HepG2 (cell line): ENCODE results near the gene MYL11. TPM values are rescaled to one million over a fixed set of nuclear protein-coding genes. Genes with fewer than 3 reads are reported as not detected.

ENCODE experiments used
- DNMT1 ChIP-seq: sonication (generic); formaldehyde crosslinking; IDR thresholded peaks from 2 replicates; pipeline ENCODE4 v1.5.1; 2020; ENCODE audit warnings: mild to moderate bottlenecking, missing genetic modification reagents
- GABPB1 ChIP-seq: IDR thresholded peaks from 2 replicates; pipeline ENCODE4 v1.6.1; 2016; ENCODE audit warnings: mild to moderate bottlenecking, missing genetic modification reagents, moderate library complexity, missing compliant biosample characterization
- MAFK ChIP-seq, 2 experiments: IDR thresholded peaks in 1 of 2; conservative IDR thresholded peaks in 1 of 2; 2 replicates each; pipeline ENCODE4 v1.6.1; 2011; ENCODE audit warnings: improper control_type of control experiment in 2 of 2, low read length in 2 of 2
- ONECUT2 ChIP-seq: sonication (generic); formaldehyde crosslinking; IDR thresholded peaks from 2 replicates; pipeline ENCODE4 v1.4.0; 2020; ENCODE audit warnings: missing genetic modification reagents
- SRY ChIP-seq: sonication (generic); formaldehyde crosslinking; IDR thresholded peaks from 2 replicates; pipeline ENCODE4 v1.8.0; 2022; ENCODE audit warnings: mild to moderate bottlenecking, missing genetic modification reagents
- TAF15 ChIP-seq: fragments of 200-400 bp; formaldehyde crosslinking; IDR thresholded peaks from one replicate; pipeline ENCODE4 v1.6.1; 2018; ENCODE audit warnings: mild to moderate bottlenecking, low read depth, low read length; ENCODE audit not compliant: poor library complexity, severe bottlenecking
- YEATS4 ChIP-seq: sonication (generic); formaldehyde crosslinking; IDR thresholded peaks from 2 replicates; pipeline ENCODE4 v1.4.0; 2020; ENCODE audit warnings: missing genetic modification reagents, borderline replicate concordance
- ZFP36 ChIP-seq: fragments of 150-350 bp; IDR thresholded peaks from 2 replicates; pipeline ENCODE4 v1.6.1; 2018; ENCODE audit warnings: borderline replicate concordance, low read length, low read depth; ENCODE audit not compliant: partially characterized antibody
- ZNF205 ChIP-seq: IDR thresholded peaks from 2 replicates; pipeline ENCODE4 v1.6.1; 2018; ENCODE audit warnings: missing biosample characterization, missing genetic modification reagents
- ZNF264 ChIP-seq: sonication (generic); formaldehyde crosslinking; IDR thresholded peaks from 2 replicates; pipeline ENCODE4 v1.4.0; 2020; ENCODE audit warnings: missing genetic modification reagents
- ZNF317 ChIP-seq: sonication (generic); formaldehyde crosslinking; IDR thresholded peaks from 2 replicates; pipeline ENCODE4 v1.5.0; 2020; ENCODE audit warnings: mild to moderate bottlenecking, missing genetic modification reagents
- polyA plus RNA-seq, 8 experiments: library from polyadenylated mRNA; depleted of rRNA in 3 of 8; stranded (reverse) in 7 of 8; unstranded in 1 of 8; fragments of >200 nt; fragmentation: Illumina TruSeq in 4 of 8; extraction: Trizol in 4 of 8; gene quantifications; 2 replicates each; pipeline versions ENCODE4 v1.2.1 to v1.2.3, GENCODE V29; 2011 to 2016; ENCODE audit warnings: low read depth in 4 of 8, missing spikeins in 1 of 8, mixed read lengths in 1 of 8; ENCODE audit not compliant: insufficient read depth in 1 of 8
- total RNA-seq, 5 experiments: library from RNA; depleted of rRNA; stranded (reverse); fragments of >200 nt; fragmentation: Illumina TruSeq; extraction: Trizol; gene quantifications; 2 replicates each; pipeline ENCODE4 v1.2.3, GENCODE V29; 2016; ENCODE audit warnings: low read depth in 1 of 5
- TF ChIP-seq, protein P1 (sequence below), 2 experiments: fragments of 450-650 bp in 1 of 2; sonication (generic) in 1 of 2; formaldehyde crosslinking; IDR thresholded peaks; 2 replicates each; pipeline versions ENCODE4 v1.5.0 to v1.8.0; 2020 to 2022; ENCODE audit warnings: mild to moderate bottlenecking in 1 of 2, missing genetic modification reagents in 1 of 2
- TF ChIP-seq, protein P2 (sequence below), 2 experiments: sonication (generic) in 1 of 2; formaldehyde crosslinking in 1 of 2; IDR thresholded peaks; 2 replicates each; pipeline versions ENCODE4 v1.4.0 to v1.6.1; 2018 to 2020; ENCODE audit warnings: missing genetic modification reagents in 2 of 2, borderline replicate concordance in 1 of 2, low read depth in 1 of 2, mild to moderate bottlenecking in 1 of 2, missing biosample characterization in 1 of 2
- TF ChIP-seq, protein P3 (sequence below): sonication (generic); formaldehyde crosslinking; IDR thresholded peaks from 2 replicates; pipeline ENCODE4 v1.5.1; 2020; ENCODE audit warnings: missing genetic modification reagents, mild to moderate bottlenecking, borderline replicate concordance
- TF ChIP-seq, protein P4 (sequence below): sonication (generic); formaldehyde crosslinking; IDR thresholded peaks from 2 replicates; pipeline ENCODE4 v1.8.0; 2022; ENCODE audit warnings: low read depth, missing genetic modification reagents
- TF ChIP-seq, protein P5 (sequence below): sonication (generic); formaldehyde crosslinking; IDR thresholded peaks from 2 replicates; pipeline ENCODE4 v1.9.0; 2022; ENCODE audit warnings: missing genetic modification reagents, mild to moderate bottlenecking, borderline replicate concordance
- TF ChIP-seq, protein P6 (sequence below): sonication (generic); formaldehyde crosslinking; IDR thresholded peaks from 2 replicates; pipeline ENCODE4 v1.5.0; 2020; ENCODE audit warnings: mild to moderate bottlenecking, missing genetic modification reagents

The MYL11 gene
- total and polyA plus RNA-seq, 2 of the 13 experiments (the other 11 are each of a cell fraction or from before 2014, with no cell fraction given): not detected

DNA sequence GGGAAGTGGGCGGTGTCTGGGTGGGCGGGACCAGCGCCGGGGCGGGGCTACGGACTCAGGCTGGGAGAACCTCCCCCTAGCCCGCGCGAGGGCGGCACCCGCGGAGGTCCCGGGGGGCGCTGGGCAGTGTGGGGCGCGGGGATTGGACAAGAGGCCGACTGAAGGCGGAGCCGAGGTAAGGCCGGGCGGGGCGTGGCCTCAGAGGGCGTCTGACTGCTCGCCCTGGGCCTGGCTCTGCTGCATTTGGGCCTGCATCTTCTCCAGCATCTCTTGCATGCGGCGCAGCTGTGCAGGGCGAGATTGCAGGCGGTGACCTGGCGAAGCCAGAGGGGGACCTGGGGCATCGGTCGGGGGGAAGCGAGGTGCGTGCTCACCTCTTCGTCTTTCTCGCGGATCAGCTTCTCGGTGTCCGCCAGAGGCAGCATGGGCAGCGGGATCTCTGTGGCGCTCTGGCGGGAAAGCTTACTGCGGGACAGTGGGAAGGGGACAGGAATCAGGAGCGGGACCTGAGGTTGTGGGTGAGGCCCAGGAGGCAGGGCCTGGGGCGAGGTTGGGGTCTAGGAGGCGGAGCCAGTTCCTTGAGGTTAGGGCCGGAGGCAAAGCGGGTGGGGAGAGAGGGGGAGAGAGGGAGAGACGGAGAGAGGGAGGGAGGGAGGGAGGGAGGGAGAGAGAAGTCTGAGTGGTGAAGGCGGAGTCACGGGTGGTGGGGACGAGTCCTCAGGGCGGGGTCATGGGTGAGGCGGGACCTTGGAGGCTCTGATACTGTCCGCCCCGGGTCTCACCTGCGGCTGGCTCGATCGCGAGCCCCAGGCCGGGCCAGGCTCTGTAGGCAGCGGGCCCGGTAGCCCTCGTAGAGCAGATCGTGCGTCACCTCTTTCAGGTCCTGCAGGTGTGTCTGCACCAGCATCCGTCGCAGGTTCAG lies 3.9 kb downstream of the MYL11 start (continued):
- TF ChIP-seq, protein P1, sequence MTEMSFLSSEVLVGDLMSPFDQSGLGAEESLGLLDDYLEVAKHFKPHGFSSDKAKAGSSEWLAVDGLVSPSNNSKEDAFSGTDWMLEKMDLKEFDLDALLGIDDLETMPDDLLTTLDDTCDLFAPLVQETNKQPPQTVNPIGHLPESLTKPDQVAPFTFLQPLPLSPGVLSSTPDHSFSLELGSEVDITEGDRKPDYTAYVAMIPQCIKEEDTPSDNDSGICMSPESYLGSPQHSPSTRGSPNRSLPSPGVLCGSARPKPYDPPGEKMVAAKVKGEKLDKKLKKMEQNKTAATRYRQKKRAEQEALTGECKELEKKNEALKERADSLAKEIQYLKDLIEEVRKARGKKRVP (CRISPR knock-in tag; IDR thresholded peaks at IDR 0.05): no peak
- TF ChIP-seq, protein P2, sequence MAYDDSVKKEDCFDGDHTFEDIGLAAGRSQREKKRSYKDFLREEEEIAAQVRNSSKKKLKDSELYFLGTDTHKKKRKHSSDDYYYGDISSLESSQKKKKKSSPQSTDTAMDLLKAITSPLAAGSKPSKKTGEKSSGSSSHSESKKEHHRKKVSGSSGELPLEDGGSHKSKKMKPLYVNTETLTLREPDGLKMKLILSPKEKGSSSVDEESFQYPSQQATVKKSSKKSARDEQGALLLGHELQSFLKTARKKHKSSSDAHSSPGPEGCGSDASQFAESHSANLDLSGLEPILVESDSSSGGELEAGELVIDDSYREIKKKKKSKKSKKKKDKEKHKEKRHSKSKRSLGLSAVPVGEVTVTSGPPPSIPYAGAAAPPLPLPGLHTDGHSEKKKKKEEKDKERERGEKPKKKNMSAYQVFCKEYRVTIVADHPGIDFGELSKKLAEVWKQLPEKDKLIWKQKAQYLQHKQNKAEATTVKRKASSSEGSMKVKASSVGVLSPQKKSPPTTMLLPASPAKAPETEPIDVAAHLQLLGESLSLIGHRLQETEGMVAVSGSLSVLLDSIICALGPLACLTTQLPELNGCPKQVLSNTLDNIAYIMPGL (CRISPR knock-in tag; IDR thresholded peaks at IDR 0.05; ENCODE audit: borderline replicate concordance in 1 of 2, low read depth in 1 of 2): peak; percentile 91 to 92
- 0 out of 2 replicates have a peak, but pooled peaks have one; percentile 16 for TF ChIP-seq ONECUT2
- TF ChIP-seq, protein P3, sequence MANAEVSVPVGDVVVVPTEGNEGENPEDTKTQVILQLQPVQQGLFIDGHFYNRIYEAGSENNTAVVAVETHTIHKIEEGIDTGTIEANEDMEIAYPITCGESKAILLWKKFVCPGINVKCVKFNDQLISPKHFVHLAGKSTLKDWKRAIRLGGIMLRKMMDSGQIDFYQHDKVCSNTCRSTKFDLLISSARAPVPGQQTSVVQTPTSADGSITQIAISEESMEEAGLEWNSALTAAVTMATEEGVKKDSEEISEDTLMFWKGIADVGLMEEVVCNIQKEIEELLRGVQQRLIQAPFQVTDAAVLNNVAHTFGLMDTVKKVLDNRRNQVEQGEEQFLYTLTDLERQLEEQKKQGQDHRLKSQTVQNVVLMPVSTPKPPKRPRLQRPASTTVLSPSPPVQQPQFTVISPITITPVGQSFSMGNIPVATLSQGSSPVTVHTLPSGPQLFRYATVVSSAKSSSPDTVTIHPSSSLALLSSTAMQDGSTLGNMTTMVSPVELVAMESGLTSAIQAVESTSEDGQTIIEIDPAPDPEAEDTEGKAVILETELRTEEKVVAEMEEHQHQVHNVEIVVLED (CRISPR knock-in tag): no peak
- peak; percentile 67 for TF ChIP-seq ZNF317 (CRISPR knock-in tag)
- TF ChIP-seq TAF15: peak; percentile 60
- TF ChIP-seq ZNF264: no peak
- TF ChIP-seq, protein P4, sequence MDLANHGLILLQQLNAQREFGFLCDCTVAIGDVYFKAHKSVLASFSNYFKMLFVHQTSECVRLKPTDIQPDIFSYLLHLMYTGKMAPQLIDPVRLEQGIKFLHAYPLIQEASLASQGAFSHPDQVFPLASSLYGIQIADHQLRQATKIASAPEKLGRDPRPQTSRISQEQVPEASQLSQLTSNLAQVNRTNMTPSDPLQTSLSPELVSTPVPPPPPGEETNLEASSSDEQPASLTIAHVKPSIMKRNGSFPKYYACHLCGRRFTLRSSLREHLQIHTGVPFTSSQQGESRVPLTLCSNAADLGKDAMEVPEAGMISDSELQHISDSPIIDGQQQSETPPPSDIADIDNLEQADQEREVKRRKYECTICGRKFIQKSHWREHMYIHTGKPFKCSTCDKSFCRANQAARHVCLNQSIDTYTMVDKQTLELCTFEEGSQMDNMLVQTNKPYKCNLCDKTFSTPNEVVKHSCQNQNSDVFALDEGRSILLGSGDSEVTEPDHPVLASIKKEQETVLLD (CRISPR knock-in tag): no peak
- TF ChIP-seq ZFP36: no peak
- TF ChIP-seq YEATS4 (CRISPR knock-in tag): peak; percentile 68
- TF ChIP-seq, protein P5, sequence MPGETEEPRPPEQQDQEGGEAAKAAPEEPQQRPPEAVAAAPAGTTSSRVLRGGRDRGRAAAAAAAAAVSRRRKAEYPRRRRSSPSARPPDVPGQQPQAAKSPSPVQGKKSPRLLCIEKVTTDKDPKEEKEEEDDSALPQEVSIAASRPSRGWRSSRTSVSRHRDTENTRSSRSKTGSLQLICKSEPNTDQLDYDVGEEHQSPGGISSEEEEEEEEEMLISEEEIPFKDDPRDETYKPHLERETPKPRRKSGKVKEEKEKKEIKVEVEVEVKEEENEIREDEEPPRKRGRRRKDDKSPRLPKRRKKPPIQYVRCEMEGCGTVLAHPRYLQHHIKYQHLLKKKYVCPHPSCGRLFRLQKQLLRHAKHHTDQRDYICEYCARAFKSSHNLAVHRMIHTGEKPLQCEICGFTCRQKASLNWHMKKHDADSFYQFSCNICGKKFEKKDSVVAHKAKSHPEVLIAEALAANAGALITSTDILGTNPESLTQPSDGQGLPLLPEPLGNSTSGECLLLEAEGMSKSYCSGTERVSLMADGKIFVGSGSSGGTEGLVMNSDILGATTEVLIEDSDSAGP (CRISPR knock-in tag): peak; percentile 83
- TF ChIP-seq, protein P6, sequence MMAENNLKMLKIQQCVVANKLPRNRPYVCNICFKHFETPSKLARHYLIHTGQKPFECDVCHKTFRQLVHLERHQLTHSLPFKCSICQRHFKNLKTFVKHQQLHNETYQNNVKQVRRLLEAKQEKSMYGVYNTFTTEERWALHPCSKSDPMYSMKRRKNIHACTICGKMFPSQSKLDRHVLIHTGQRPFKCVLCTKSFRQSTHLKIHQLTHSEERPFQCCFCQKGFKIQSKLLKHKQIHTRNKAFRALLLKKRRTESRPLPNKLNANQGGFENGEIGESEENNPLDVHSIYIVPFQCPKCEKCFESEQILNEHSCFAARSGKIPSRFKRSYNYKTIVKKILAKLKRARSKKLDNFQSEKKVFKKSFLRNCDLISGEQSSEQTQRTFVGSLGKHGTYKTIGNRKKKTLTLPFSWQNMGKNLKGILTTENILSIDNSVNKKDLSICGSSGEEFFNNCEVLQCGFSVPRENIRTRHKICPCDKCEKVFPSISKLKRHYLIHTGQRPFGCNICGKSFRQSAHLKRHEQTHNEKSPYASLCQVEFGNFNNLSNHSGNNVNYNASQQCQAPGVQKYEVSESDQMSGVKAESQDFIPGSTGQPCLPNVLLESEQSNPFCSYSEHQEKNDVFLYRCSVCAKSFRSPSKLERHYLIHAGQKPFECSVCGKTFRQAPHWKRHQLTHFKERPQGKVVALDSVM (CRISPR knock-in tag): peak; percentile 49; the same call in 1 of the 2 replicates
- 0 out of 2 replicates have a peak, but pooled peaks have one; percentile 57 for TF ChIP-seq DNMT1 (CRISPR knock-in tag)
- no peak for TF ChIP-seq MAFK (conservative IDR thresholded peaks at IDR 0.05 in 1 of 2, IDR thresholded peaks at IDR 0.05 in 1 of 2; ENCODE audit: low read length in 2 of 2)
- TF ChIP-seq GABPB1 (CRISPR knock-in tag): peak; percentile 79
- peak; percentile 82; the same call in 1 of the 2 replicates for TF ChIP-seq ZNF205 (CRISPR knock-in tag)
- peak; percentile 92 for TF ChIP-seq SRY
